ENCODE results near the gene ITGAX.

GRCh38 chr16:31367853-31368252 is 12.9 kb downstream of the ITGAX start:
- TF ChIP-seq, protein P1, sequence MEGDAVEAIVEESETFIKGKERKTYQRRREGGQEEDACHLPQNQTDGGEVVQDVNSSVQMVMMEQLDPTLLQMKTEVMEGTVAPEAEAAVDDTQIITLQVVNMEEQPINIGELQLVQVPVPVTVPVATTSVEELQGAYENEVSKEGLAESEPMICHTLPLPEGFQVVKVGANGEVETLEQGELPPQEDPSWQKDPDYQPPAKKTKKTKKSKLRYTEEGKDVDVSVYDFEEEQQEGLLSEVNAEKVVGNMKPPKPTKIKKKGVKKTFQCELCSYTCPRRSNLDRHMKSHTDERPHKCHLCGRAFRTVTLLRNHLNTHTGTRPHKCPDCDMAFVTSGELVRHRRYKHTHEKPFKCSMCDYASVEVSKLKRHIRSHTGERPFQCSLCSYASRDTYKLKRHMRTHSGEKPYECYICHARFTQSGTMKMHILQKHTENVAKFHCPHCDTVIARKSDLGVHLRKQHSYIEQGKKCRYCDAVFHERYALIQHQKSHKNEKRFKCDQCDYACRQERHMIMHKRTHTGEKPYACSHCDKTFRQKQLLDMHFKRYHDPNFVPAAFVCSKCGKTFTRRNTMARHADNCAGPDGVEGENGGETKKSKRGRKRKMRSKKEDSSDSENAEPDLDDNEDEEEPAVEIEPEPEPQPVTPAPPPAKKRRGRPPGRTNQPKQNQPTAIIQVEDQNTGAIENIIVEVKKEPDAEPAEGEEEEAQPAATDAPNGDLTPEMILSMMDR (IDR thresholded peaks at IDR 0.05), result no peak
- TF ChIP-seq POLR2A (IDR thresholded peaks at IDR 0.05), result no peak

Measured in tibial nerve (tissue), 3 donors.